Astrocyte (in vitro differentiated cells and primary cell): ENCODE measurements around the gene ABHD17A.
"Not testable (repeated sequence)": the region's sequence is repeated elsewhere in the genome, so short reads cannot be mapped to it uniquely, and the experiment has no call there.

Experiments used
- CTCF ChIP-seq: IDR thresholded peaks from 2 replicates; pipeline ENCODE4 v1.5.1; 2011; ENCODE audit warnings: low read depth, mild to moderate bottlenecking, inconsistent platforms, low read length, moderate library complexity; ENCODE audit not compliant: insufficient read depth
- EZH2 ChIP-seq: IDR thresholded peaks from 2 replicates; pipeline ENCODE4 v1.6.1; 2012; ENCODE audit warnings: mild to moderate bottlenecking, low read length, inconsistent platforms; ENCODE audit not compliant: insufficient read depth

- not testable (repeated sequence) for TF ChIP-seq CTCF, EZH2
These were observed 8.6 kb downstream of the ABHD17A start for GRCh38 chr19:1876496-1877279.
